Epithelial cell of proximal tubule (primary cell): Measurements from ENCODE around the gene ST7. TPM values are rescaled to one million over a fixed set of nuclear protein-coding genes. Genes with fewer than 3 reads are reported as not detected.

Experiments used
- DNase-seq: peaks from one replicate; pipeline ENCODE4 v3.0.0-alpha.2; 2011; ENCODE audit warnings: low read depth
- H3K4me3 ChIP-seq: 2 replicates; pipeline ENCODE4 v1.5.1; 2011; ENCODE audit warnings: low read depth, mild to moderate bottlenecking, low read length
- total RNA-seq: library from RNA; depleted of rRNA; stranded (reverse); fragments of >200 nt; gene quantifications from 2 replicates; pipeline ENCODE4 v1.2.3, GENCODE V29; 2015
- TF ChIP-seq, protein P1 (sequence below): conservative IDR thresholded peaks from 2 replicates; pipeline ENCODE4 v1.5.1; 2012; ENCODE audit warnings: low read depth, mild to moderate bottlenecking, low read length

The ST7 gene
- total RNA-seq, 1 donor from 2014 or later: 19.4 TPM

DNA sequence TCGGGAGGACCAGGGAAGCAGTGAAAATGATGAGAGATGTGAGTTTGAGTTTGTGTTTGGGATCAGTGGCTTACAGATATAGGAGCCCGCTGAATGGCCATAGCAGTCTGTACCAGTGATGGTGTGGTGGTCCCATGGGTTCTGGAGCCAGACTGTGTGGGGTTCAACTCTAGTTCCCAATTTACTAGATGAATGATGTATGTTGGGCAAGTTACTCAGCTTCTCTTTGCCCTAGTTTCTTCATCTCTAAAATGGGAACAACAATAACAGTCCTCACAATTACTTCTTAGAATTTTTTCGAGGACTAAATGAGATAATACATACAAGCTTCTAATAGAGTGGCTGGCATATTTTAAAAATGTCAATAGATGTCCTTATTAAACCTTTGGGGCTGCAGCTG lies 185.2 kb downstream of the ST7 start:
- TF ChIP-seq, protein P1, sequence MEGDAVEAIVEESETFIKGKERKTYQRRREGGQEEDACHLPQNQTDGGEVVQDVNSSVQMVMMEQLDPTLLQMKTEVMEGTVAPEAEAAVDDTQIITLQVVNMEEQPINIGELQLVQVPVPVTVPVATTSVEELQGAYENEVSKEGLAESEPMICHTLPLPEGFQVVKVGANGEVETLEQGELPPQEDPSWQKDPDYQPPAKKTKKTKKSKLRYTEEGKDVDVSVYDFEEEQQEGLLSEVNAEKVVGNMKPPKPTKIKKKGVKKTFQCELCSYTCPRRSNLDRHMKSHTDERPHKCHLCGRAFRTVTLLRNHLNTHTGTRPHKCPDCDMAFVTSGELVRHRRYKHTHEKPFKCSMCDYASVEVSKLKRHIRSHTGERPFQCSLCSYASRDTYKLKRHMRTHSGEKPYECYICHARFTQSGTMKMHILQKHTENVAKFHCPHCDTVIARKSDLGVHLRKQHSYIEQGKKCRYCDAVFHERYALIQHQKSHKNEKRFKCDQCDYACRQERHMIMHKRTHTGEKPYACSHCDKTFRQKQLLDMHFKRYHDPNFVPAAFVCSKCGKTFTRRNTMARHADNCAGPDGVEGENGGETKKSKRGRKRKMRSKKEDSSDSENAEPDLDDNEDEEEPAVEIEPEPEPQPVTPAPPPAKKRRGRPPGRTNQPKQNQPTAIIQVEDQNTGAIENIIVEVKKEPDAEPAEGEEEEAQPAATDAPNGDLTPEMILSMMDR: no peak
- no peak overlapping the region for H3K4me3 ChIP-seq
- no peak for DNase-seq

DNA sequence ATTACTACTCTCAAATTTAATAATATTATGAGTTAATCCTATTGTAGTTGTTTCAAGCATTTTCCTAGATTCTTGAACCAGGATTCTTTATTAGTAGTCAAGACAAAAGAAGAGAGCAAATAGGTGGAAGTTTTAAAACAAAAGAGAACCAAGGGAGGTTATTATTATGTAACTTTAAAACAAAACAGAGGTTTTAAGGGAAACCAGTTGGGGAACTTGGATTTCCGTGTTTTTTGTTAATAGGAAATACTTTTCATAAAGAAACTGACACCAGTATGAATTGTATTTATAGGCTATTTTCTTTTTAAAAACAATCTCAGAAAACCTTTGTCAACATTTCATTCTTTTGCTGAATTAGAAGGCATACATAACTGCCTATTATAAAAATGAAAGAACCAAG lies 185.7 kb downstream of the ST7 start:
- H3K4me3 ChIP-seq: no peak overlapping the region
- TF ChIP-seq, protein P1: no peak
- DNase-seq: no peak

DNA sequence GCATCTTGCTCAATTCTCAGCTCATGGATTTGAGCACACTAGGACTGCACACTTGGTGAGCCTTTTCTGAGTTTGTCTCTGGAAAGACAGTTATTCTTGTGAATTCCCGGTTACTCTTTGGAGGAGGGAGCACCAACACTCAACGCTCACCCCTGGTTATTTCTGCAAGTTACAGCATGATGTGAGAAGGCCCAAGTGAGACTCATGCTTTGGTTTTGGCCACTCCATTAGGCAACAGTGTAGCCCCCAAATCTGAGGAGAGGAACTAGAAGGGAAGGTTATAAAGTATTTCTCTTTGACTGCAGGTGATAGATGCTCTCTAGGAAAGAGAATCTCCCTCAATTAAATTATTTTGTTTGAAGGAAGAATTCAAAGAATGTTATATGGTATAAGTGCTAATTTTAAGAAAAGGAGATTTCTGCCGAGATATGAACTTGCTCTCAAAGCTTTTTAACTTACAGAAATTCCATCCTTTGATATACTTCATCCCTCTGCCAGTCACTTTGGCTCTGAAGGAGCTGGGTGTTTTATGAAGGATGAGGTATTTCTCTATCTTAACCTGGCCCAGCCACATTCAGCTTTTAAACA lies 186.2 kb downstream of the ST7 start:
- TF ChIP-seq, protein P1: no peak
- no peak for DNase-seq
- H3K4me3 ChIP-seq: no peak overlapping the region

DNA sequence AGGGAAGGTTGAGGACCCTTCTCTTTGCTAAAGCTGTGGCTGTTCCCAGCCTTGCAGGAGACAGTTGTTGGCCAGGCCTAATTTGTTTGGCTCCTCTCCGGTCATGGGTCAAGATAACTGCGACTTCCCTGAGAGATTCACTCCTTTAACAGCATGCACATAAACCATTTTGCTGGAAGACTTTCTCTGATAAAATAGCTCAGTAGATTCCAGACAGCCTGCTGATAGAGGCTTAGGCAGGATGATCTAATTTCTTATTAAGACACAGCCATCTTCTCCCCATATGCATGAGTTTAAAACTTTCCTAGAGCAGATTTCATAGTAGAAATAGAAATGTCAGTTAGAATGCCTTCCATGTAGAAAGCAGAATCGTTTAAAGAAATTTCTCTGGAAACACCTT lies 187.6 kb downstream of the ST7 start:
- TF ChIP-seq, protein P1: no peak
- no peak overlapping the region for H3K4me3 ChIP-seq
- DNase-seq: no peak

DNA sequence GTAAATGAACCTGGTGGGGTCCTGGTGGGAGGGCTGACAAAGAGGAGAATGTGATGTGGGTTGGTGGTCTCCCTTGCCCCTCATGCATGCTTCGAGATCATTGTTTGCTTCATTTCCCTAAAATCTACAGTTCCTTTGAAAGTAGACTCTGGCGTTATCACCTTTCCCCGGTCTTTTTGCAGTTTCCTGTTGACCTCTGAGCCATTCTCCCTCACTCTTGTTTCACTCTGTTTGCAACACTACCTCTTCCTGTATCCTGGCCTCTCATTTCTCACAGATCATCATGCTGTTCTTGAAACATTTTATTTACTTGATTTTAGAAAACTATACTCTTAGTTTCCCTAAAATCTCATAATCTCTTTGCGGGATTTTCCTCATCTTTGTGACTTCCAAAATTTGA lies 189.8 kb downstream of the ST7 start:
- TF ChIP-seq, protein P1: no peak
- DNase-seq: no peak

DNA sequence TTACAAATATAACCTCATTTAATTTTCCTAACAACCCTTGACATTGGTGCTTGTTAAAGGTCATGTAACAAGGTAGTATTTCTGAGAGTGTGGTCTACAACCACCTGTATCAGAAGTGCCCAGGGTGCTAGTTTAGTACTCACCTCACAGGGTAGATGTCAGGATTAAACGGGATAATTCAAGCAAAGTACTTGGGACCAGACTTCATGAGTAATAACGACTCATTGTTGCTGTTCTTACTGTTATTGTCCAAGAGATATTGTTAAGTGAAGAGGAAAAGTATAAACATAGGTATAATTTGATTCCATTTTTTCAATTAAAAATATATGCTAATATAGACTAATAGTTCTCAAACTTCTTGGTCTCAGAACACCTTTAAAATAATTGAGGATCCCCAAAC lies 190.3 kb downstream of the ST7 start:
- DNase-seq: no peak
- H3K4me3 ChIP-seq: no peak overlapping the region
- TF ChIP-seq, protein P1: no peak

More for the DNA sequence above, 189.8 kb downstream of the ST7 start:
- no peak overlapping the region for H3K4me3 ChIP-seq

DNA sequence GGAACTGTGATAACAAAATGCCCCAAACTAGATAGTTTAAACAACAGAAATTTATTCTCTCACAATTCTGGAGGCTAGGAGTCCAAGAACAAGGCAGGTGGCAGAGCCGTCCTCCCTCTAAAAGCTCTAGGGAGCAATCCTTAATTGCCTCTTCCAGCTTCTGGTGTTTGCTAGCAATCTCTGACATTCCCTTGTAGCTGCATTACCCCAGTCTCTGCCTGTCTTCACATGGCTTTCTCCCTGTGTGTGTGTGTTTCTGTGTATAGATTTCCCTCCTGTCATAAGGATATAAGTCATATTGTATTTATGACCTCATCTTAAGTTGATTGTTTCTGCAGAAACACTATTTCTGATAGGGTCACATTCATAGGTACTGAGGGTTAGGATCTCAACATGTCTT lies 192.0 kb downstream of the ST7 start:
- DNase-seq: no peak
- TF ChIP-seq, protein P1: no peak
- no peak overlapping the region for H3K4me3 ChIP-seq
